RCC 7860 (cell line): Measurements from ENCODE around the gene RAD23A.
"Not testable (repeated sequence)": the region's sequence is repeated elsewhere in the genome, so short reads cannot be mapped to it uniquely, and the experiment has no call there.

Experiments used
- DNase-seq: peaks from one replicate; pipeline ENCODE4 v3.0.0-alpha.2; 2015; ENCODE audit warnings: low spot score
- FAIRE-seq: peaks from 2 replicates; lab custom pipeline; 2012; peaks lifted over from hg19 to GRCh38; lab: Jason Lieb, UNC

RAD23A gene

GRCh38 chr19:12953799-12954611, 8.3 kb downstream of the RAD23A start:
- DNase-seq (no peak), FAIRE-seq (no peak)

- FAIRE-seq (no peak), DNase-seq (no peak)
Measured at GRCh38 chr19:12954612-12954962, 8.9 kb downstream of the RAD23A start.

- not testable (repeated sequence) for DNase-seq, FAIRE-seq
Measured at GRCh38 chr19:12955575-12955974, 9.9 kb downstream of the RAD23A start.

GRCh38 chr19:12955996-12956395, 10.3 kb downstream of the RAD23A start:
- no peak for FAIRE-seq
- DNase-seq = no peak

- FAIRE-seq (no peak), DNase-seq (peak; percentile 69)
Measured at GRCh38 chr19:12956446-12957388, 11.1 kb downstream of the RAD23A start, which contains the start of gene GADD45GIP1. TSS of gene GADD45GIP1 (minus strand) at chr19:12957223. CDS start at chr19:12957212, 11 bp downstream.

GRCh38 chr19:12957389-12957952, 11.8 kb downstream of the RAD23A start:
- not testable (repeated sequence) for FAIRE-seq, DNase-seq

- no peak for FAIRE-seq
- no peak for DNase-seq
Measured at GRCh38 chr19:12959481-12959880, 13.8 kb downstream of the RAD23A start.

GRCh38 chr19:12965017-12965811, 19.6 kb downstream of the RAD23A start:
- no peak for FAIRE-seq
- peak; percentile 52 for DNase-seq

GRCh38 chr19:12965812-12966135, 20.1 kb downstream of the RAD23A start:
- DNase-seq = no peak
- no peak for FAIRE-seq

GRCh38 chr19:12967907-12968306, 22.2 kb downstream of the RAD23A start:
- DNase-seq = no peak
- no peak for FAIRE-seq

- DNase-seq = no peak
- FAIRE-seq = no peak
Measured at GRCh38 chr19:12969292-12969988, 23.8 kb downstream of the RAD23A start, which contains the start of gene DAND5. TSS of gene DAND5 (plus strand) at chr19:12969576. CDS start at chr19:12969661, 85 bp downstream.

- no peak for FAIRE-seq
- no peak for DNase-seq
Measured at GRCh38 chr19:12970070-12970820, 24.6 kb downstream of the RAD23A start.

- DNase-seq (no peak), FAIRE-seq (no peak)
Measured at GRCh38 chr19:12973236-12973635, 27.6 kb downstream of the RAD23A start.

- DNase-seq = peak; percentile 40
- no peak for FAIRE-seq
Measured at GRCh38 chr19:12974301-12975220, 28.9 kb downstream of the RAD23A start.

GRCh38 chr19:12975221-12975741, 29.6 kb downstream of the RAD23A start:
- FAIRE-seq (no peak), DNase-seq (no peak)

GRCh38 chr19:12976109-12976508, 30.4 kb downstream of the RAD23A start:
- DNase-seq, FAIRE-seq: not testable (repeated sequence)

- no peak for FAIRE-seq
- no peak for DNase-seq
Measured at GRCh38 chr19:12979974-12980373, 34.3 kb downstream of the RAD23A start.

GRCh38 chr19:12982648-12983047, 37.0 kb downstream of the RAD23A start:
- no peak for FAIRE-seq
- no peak for DNase-seq
